Posterior cingulate gyrus (tissue), 11 donors: ENCODE results near the gene COL4A2.

ENCODE experiments used
- DNase-seq, 10 donors: peaks; one replicate each; pipeline versions ENCODE4 v3.0.0 to v3.0.0-alpha.2; 2020 to 2021; ENCODE audit warnings: mixed read lengths in 3 of 10
- intact Hi-C: fragments of 100-400 bp; cut with DNase I; formaldehyde crosslinking; loops from one replicate; pipeline ENCODE4 v1.15.1; 2023

COL4A2 gene

GRCh38 chr13:110555601-110556223 is 248.6 kb downstream of the COL4A2 start:
- peak in 1 of 10 donors; percentile 58 for DNase-seq
- intact Hi-C loops = no loop called here

- intact Hi-C loops = no loop called here
- no peak for DNase-seq
These were observed 249.1 kb downstream of the COL4A2 start for GRCh38 chr13:110556224-110556606.

- intact Hi-C loops = no loop called here
- peak in 1 of 10 donors; percentile 13 for DNase-seq
These were observed 250.0 kb downstream of the COL4A2 start for GRCh38 chr13:110557082-110557481.

- DNase-seq = peak in 1 of 10 donors; percentile 42
- intact Hi-C loops = no loop called here
These were observed 250.7 kb downstream of the COL4A2 start for GRCh38 chr13:110557610-110558305.

- intact Hi-C loops = no loop called here
- DNase-seq = peak in 3 of 10 donors; percentile 13 to 31 (median 27)
These were observed 252.4 kb downstream of the COL4A2 start for GRCh38 chr13:110559429-110559943.

GRCh38 chr13:110559986-110560385 is 252.9 kb downstream of the COL4A2 start:
- intact Hi-C loops = no loop called here
- DNase-seq = no peak

GRCh38 chr13:110560601-110561343 is 253.7 kb downstream of the COL4A2 start:
- intact Hi-C loops = no loop called here
- no peak for DNase-seq

- intact Hi-C loops = no loop called here
- peak in 9 of 10 donors; percentile 45 to 93 (median 54) for DNase-seq
These were observed 254.4 kb downstream of the COL4A2 start, which contains the start of gene RAB20 for GRCh38 chr13:110561344-110562035. TSS of gene RAB20 (minus strand) at chr13:110561722. CDS start at chr13:110561519, 203 bp downstream.

- intact Hi-C loops = no loop called here
- DNase-seq = no peak
These were observed 255.0 kb downstream of the COL4A2 start for GRCh38 chr13:110562036-110562597.
